ENCODE measurements around the gene ZNF490.
A peak's percentile ranks its signal among the peaks of the same experiment; 100 is the strongest.
"Not testable (repeated sequence)": the region's sequence is repeated elsewhere in the genome, so short reads cannot be mapped to it uniquely, and the experiment has no call there.

The ZNF490 gene

DNA sequence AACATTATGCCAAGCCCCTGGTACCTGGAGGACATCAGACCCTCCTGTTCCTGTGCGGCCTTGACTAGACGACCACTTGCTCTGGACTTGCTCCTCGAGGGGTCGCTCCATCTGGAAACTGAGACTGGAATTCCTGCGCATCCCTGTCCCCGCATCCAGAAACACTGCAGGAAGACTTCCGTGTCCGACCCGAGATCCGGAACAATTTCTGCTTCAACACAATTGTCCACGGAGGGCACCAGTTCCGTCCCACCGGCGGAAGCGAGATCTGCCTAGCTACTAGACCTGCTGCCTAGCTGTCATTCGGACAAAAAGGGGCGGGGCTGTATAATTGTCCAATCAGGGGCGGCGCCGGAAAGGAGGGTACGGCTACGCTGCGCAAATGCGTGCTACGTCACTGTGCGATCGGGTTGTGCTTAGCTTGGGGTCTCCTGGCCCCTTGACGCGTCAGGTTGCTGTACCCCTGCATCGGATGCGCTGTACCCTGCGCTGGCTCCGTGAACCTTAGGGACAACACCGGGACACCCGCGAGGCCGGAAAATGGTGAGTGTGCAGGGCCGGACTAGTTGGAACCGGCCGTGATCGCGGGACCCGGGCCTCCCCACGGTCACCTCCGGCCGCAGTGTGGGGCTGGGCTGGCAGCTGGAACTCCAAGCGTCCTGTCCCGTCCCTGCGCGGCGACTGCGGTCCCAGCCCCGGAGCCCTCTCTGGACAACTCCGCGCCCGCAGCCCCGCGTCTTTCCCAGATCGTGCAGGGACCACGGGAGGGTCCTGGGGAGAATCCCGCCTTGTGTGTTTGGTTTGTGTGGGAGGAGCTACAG is at the start of gene ZNF490, which contains the start of gene ZNF791:
Gene ZNF490, minus strand, starts transcription at position 274 of the 821 bp plus-strand sequence. Its CDS starts 133 bp downstream, at position 141.
Gene ZNF791, plus strand, starts transcription at position 381 of the 821 bp plus-strand sequence. Its CDS starts 160 bp downstream, at position 541.
- DNase-seq: peak; percentile 96

DNA sequence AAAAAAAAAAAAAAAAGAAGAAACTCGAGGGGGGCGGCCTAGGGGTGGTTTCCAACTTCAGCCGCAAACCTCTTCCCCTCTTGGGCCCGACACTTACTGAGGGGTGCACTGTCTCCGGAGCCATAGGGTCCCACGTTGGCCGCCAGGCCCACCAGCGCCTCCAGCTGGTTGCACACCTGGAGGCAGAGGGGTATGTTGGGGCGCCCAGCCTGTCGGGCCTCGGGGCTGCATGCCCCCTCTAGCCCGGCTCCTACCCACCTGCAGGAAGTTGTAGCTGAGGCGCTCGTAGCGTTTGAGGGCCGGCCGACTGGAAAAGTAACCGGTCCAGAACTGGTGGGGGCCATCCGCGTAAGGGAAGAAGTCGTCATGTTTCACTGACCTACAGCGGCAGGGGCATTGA is 47.4 kb upstream of the ZNF490 start:
- no peak for DNase-seq

DNA sequence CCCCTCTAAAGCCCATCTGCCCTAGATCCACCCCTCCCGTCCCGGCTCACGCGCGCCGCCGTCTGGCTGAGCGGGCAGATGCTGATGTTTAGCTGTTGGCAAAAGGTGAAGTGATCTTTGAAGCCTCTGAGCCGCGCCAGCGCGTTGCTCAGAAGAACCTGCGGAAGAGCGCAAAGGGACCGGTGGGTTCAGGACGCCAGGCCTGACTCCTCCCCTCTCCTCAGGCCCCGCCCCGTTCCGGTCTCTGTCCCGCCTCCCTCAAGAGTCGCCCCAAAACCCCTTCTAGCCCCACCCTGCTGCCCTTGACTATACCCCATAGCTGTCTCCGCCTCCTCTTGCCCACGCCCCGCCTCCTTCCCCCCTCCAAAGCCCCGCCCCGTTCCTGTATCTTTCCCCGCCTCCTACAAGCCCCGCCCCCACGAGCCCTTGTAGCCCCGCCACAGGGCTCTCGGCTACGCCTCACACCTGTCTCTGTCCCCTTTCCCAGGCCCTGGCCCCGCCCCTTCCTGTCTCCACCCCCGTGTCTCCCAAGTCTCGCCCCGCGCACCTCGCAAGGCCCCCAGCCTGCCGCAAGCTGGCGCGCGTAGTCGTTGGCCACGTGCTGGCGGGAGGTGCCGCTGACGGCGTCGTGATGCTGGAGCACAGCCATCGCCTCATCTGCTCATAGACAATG is 46.4 kb upstream of the ZNF490 start:
- DNase-seq: peak; percentile 71

DNA sequence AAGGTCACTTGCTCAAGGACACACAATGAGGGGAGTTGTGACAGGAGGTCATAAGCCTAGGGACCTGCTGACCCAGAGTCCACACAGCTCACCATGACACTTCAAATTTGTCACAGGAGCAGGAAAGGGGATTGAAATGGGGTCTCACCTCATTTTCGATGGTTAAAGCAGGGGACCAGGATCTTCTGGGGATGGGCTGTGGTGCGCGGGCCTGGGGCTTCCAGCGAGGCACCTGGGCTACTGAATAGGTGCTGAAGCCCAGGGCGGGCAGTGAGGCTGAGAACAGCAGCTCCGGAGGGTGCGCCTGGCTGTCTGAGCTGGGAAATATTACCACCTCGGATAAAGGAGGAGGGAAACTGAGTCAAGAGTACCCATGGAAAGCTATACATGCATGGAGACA is 44.9 kb upstream of the ZNF490 start:
- no peak for DNase-seq

DNA sequence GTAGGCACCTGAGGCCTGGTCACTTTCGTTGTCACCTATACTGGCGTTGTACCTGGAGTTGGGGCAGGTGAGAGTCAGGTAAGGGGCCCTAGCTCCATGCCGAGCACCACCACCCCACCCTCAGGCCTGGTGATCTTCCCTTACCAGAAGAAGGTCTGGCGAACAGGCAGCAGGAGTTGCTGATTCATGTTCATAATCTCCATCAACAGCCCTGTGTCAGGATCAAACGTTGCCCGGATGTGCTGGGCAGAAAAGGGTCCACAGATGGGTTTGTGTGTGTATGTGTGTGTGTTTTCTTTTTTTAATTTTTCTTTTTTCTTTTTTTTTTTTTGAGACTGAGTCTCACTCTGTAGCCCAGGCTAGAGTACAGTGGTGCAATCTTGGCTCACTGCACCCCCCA is 41.6 kb upstream of the ZNF490 start:
- no peak for DNase-seq

DNA sequence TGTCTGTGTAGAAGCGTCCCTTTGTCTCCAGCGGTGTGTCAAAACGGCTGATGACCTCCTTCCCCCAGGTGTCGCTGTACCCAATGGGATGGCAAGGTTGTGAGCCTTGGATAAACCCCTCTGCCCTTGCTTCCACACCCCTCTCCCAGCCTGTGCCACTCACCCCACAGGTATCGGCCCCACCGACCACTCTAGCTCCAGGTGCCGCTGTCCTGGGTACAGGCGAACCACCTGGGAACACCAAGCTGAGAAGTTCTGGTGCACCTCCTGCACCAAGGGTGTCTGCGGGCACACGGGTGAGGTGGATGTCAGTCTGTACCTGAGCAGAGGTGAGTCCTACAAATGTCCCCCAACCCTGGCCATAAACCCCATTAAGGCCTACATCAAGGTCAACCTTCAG is 39.3 kb upstream of the ZNF490 start:
- DNase-seq: no peak

DNA sequence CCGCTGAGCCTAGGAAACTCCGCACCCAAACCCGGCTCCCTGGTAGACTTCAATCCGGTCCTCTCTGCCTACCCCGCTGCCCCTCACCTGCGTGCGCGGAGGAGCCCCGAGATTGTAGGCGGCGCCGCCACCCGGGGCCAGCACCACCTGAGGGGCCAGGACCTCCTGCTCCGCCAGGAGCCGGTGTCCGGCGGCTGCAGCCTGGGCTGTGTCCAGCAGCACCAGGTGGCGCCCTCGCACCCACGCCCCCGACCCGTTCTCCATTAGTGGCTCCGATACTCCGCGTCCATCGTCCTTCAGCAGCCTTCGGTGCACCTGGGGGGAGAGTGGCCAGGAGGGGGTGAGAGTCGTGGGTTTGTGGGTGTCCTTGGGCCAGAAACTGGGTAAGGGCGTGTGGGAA is 37.5 kb upstream of the ZNF490 start:
- no peak for DNase-seq

DNA sequence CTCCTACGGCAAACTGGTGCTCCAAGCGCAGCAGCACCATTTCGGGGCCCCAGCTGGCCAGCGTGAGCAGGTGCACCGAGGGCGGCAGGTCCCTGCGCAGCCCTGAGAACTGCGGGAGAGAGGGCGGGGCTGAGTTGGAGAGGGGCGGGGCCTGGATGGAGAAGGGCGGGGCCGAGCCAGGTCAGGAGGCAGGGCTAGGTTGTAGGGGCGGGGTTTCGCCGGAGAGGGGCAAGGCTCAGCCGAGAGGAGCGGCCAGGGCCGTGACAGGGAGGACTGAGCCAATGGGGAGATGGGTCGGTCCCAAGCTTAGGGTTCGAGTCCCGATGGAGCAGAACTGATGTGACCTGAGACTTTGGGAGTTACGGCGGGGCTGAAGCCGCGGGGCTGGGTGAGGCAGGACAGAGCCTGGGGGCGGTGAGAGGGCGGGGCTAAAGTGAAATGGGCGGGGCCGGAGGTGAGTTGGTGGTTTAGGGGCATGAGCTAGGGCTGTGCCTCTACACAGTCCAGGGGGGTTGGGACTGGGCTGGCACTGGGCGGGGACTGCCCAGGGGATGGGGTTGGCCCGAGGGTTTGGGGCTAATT is 37.0 kb upstream of the ZNF490 start:
- peak; percentile 81 for DNase-seq

DNA sequence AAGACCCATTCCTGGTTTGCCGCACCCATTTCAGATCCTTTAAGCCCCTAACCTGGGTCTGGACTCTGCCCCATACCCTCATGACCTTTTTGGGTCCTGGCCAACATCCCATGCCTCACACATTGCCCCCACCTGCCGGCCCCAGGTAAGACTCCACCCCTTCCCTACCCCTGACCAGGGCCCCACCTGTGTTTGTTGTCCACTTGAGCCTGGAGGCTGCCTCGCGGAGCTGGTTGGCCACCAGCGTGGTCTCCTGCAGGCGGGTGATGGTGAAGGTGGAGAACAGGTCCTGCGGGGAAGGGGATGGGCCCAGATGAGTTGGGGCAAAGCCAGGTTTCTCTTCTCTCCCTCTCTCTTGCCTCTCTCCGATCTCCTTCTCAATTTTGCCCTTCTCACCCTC is 36.4 kb upstream of the ZNF490 start:
- DNase-seq: no peak

DNA sequence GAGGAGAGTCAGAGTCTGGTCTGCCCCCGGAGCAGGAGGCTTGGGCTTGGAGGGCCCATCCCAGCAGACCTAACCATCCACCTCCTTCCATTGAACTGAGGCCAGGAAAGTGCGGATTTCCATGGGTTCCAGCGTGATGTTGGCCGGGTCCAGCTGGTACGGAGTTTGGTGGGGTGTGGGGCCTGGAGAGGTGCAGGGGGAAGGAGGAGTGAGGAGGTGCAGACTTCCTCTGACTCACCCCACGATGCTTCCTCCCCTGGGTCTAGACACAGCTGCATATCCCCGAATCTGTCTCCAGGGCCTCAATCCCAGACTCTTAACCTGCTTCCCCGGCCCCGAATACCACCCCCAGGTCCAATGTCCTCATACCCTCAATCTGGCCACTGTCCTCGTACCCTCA is 35.9 kb upstream of the ZNF490 start:
- no peak for DNase-seq

DNA sequence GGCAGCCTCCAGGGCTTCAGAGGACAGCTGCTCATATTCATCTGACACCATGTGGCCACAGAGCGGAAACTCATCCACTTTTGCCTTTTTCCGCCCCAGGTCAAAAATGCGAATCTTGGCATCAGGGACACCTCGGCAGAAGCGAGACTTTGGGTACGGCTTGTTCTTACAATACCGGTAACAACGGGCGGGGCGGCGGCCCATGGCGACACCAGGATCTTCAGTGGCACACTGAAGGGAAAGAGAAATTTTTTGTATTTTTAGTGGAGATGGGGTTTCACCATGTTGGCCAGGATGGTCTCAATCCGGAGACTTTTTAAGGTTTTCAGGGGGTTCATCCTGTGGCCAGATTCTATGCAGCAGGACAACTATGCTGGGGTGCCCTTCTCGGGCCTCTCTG is 33.1 kb upstream of the ZNF490 start:
- not testable (repeated sequence) for DNase-seq

DNA sequence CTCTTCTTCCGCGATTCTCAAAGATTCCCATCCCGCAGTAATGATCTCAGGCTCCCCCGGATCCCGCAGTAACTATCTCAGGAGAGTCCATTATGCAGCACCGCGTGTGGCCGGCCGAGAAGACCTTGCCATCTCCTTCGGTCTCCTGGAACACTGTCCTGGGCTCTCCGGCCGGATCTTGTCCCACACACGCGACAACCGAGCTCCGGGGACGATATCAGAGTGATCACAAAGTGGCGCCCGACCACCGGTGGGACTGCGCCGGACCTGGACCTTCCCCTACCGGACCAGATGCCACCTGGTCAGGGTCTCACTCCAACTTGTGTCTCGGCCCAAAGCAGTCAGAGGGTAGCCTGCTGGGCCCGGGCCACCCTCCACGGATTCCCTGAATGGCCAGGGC is 31.9 kb upstream of the ZNF490 start:
- DNase-seq: no peak

DNA sequence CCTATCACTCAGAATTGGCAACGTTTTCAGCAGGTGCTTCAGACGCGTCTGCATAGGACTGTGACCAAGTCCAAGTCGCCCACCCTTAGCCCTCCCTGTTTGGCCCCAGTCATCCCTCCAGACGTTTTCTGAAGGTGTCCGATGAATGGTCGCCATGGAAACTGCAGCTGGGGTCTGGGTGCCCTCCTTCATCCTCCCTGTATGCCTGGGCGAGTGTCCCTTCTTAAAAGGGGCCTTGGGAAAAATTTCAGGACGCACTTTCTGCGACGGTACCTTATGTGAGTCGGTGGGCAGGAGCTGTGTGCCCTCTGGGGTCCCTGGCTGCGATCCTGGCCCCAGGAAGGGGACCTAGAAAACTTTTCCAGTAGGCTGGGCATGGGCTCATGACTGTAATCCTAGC is 30.8 kb upstream of the ZNF490 start:
- DNase-seq: no peak

DNA sequence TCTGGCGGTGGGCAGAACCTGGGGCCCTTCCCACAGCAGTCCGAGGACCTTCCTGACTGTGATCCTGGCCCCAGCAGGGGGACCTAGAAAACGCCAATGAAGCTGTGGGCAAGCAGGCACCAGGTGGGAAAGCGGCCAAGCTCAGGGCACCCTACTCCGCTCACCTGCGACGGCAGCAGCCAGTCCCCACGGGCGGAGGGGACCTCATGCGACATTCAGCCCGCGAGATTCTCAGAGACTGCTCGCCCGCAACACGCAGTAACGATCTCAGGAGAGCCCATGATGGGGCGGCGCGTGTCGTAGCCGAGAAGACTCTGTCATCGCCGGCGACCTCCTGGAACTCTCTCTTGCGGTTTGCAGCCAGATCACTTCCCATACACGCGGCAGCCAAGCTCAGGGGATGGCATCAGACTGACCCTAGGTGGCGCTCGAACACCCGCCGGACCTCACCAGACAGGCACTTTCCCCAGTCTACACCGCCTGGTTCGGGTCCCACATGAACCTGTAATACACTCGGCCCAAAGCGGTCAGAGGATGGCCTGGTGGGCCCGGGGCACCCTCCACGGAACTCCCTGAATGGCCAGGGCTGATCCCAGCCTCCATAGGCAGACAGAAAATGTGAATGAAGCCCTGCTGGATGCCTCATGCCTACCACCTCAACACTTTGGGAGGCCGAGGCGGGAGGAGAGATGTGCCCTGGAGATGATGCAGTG is 29.4 kb upstream of the ZNF490 start:
- DNase-seq: peak; percentile 92

DNA sequence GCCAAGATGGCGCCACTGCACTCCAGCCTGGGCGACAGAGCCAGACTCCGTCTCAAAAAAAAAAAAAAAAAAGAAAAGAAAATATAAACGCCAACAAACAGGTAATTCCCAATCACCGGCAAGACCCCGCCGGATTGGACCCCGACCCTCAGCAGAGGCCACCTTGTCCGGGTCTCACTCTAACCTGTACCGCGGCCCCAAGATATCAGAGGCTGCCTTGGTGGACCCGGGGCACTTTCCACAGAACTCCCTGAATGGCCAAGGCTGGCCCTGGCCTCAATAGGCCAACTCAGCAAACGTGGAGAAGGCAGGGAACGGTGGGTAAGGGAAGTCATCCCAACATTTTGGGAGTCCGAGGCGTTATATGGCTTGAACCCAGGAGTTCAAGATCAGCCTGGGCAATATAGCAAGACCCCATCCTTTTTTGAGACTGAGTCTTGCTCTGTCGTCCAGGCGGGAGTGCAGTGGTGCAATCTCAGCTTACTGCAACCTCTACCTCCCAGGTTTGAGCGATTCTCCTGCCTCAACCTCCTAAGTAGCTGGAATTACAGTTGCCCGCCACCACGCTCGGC is 28.1 kb upstream of the ZNF490 start:
- DNase-seq: no peak

DNA sequence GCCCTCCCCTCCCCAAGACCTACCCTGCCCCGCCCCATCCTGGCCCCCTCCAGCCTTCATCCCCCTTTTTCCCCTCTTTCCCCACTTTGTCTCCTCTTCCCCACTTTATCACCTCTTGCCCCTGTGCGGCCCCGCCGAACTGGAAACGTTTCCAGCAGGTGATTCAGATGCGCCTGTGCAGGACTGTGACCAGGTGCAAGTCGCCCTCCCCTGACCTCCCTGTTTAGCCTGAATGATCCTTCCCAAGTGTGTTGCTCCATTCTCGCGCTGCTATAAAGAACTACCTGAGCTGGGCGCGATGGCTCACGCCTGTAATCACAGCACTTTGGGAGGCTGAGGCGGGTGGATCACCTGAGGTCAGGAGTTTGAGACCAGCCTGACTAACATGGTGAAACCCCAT is 26.0 kb upstream of the ZNF490 start:
- no peak for DNase-seq

DNA sequence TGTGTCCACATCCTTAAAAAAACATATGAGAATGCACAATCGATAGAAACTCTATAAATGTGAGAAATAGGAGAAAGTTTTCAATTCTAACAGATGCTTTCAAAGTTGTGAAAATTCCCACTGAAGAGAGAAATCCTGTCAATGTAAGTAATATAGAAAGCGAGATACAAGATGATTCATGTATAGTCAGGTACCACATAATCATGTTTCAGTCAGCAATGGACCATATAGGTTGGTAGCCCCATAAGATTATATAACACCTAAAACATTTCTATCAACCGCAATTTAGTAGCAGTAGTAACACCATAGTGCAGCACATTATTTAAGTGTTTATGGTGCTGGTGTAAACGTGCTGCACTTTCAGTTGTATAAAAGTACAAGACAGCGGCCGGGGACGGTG is 18.6 kb upstream of the ZNF490 start:
- DNase-seq: no peak

DNA sequence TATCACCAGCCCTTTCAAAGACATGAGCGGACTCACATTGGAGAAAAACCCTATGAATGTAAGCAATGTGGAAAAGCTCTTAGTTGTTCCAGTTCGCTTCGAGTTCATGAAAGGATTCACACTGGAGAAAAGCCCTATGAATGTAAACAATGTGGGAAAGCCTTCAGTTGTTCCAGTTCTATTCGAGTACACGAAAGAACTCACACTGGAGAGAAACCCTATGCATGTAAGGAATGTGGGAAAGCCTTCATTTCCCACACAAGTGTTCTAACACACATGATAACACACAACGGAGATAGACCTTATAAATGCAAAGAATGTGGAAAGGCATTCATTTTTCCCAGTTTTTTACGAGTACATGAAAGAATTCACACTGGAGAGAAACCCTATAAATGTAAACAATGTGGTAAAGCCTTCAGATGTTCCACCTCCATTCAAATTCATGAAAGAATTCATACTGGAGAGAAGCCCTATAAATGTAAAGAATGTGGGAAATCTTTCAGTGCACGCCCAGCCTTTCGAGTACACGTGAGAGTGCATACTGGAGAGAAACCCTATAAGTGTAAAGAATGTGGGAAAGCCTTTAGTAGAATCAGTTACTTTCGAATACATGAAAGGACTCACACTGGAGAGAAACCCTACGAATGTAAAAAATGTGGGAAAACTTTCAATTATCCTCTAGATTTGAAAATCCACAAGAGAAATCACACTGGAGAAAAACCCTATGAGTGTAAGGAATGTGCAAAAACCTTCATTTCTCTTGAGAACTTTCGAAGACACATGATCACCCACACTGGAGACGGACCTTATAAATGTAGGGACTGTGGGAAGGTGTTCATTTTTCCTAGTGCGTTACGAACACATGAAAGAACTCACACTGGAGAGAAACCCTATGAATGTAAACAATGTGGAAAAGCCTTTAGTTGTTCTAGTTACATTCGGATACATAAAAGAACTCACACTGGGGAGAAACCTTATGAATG is 17.7 kb upstream of the ZNF490 start:
- DNase-seq: no peak

DNA sequence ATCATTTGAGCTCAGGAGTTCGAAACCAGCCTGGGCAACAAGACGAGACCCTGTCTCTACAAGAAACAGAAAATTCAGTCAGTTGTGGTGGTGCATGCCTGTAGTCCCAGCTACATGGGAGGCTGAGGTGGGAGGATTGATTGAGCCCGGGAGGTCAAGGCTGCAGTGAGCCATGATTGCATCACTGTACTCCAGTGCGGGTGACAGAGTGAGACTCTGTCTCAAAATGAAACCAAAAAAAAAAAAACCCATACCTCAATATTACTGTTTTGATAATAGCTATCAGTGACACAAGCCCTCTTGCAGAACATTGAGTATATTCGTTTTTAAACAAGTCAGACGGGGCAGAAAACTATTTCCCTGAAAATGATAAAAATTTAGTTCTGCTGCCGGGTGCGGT is 16.3 kb upstream of the ZNF490 start:
- no peak for DNase-seq

DNA sequence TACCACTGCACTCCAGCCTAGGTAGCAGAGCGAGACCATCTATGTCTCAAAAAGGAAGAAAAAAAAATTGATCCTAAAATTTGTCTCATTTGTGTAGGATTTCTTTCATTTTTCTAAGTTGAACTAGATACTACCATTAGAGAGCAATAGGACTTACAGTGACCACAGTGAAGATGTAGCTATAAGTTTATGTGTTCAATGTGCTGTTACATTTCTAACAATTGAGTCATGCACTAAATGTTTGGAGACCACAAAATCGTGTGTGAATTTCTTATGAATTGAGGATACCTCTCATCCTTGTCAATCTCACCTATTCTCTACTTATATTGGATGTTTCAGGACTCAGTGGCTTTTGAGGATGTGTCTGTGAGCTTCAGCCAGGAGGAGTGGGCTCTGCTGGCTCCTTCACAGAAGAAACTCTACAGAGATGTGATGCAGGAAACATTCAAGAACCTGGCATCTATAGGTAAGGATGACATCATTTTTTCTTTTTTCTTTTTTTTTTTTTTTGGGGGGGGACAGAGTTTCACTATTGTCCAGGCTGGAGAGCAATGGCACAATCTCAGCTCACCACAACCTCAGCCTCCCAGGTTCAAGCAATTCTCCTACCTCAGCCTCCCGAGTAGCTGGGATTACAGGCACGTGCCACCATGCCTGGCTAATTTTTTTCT is 12.9 kb upstream of the ZNF490 start:
- no peak for DNase-seq

All from activated CD8-positive, alpha-beta memory T cell treated with anti-CD3 and anti-CD28 coated beads, Interleukin-2, amount 50 U/mL, for 48 hours (primary cell).